Activated CD4-positive, alpha-beta T cell treated with anti-CD3 and anti-CD28 coated beads, Interleukin-2, Interleukin-6, amounts not matched to agents 100 ng/mL and 50 ng/mL, durations not matched to agents 16 hours and 8 hours (primary cell): ENCODE measurements around the gene CCDC85B.
"Not testable (repeated sequence)": the region's sequence is repeated elsewhere in the genome, so short reads cannot be mapped to it uniquely, and the experiment has no call there.

ENCODE experiments used
- DNase-seq: peaks from one replicate; pipeline ENCODE4 v3.0.0-alpha.2; 2020

CCDC85B gene

DNA sequence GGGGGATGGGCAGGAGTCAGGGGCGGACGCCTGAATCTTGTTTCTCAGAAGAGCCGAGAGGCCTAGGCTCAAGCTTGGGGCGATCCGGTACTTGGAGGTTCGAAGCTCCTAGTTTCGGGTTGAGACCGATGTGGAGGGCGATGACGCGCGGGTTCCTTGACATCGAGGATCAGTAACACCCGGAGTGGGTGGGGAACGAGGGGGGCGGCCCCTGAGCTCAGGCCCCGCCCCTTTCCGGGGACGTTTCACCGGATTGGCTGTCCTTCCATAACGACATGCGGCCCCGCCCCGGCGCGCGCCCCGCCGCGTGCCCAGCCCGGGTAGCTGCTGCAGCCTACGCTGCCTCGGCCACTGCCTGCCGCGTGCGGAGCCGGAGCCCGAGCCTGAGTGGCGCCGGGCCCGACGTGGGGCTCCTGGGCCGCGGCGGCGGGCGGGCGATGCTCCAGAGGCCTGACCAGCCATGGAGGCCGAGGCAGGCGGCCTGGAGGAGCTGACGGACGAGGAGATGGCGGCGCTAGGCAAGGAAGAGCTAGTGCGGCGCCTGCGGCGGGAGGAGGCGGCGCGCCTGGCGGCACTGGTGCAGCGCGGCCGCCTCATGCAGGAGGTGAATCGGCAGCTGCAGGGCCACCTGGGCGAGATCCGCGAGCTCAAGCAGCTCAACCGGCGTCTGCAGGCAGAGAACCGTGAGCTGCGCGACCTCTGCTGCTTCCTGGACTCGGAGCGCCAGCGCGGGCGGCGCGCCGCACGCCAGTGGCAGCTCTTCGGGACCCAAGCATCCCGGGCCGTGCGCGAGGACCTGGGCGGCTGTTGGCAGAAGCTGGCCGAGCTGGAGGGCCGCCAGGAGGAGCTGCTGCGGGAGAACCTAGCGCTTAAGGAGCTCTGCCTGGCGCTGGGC, at the start of gene CCDC85B:
CCDC85B (plus strand) TSS at position 350 of the 895 bp plus-strand sequence; CDS start at position 461, 111 bp downstream.
- DNase-seq = peak; percentile 100

DNA sequence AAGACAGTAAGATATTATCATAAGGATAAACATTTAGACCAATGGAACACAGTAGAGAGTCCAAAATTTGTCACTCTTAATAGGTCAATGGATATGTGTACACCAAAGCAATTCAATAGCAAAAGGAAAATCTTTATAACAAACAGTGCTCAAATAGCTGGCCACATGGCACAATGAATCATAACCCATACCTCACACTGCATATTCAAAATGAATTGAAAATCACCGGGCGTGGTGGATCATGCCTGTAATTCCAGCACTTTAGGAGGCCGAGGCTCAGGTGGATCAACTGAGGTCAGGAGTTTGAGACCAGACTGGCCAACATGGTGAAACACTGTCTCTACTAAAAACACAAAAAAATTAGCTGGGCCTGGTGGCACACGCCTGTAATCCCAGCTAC, 48.3 kb upstream of the CCDC85B start:
- no peak for DNase-seq

DNA sequence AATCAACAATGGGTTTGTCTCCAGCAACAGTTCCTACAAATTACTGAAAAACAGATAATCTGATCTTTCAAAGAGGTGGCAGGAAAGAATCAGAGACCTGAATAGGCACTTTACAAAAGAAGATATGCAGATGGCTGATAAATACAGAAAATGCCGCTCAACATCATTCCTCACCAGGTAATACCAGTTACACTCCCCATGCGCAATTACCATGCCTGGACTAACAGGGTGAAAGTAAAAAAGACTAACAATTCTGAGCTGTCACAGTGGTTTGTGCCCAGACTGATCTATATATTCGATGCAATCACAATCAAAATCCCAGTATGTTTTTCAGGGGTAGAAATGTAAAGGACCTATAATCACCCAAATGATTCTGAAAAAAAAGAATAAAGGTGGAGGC, 46.7 kb upstream of the CCDC85B start:
- no peak for DNase-seq

DNA sequence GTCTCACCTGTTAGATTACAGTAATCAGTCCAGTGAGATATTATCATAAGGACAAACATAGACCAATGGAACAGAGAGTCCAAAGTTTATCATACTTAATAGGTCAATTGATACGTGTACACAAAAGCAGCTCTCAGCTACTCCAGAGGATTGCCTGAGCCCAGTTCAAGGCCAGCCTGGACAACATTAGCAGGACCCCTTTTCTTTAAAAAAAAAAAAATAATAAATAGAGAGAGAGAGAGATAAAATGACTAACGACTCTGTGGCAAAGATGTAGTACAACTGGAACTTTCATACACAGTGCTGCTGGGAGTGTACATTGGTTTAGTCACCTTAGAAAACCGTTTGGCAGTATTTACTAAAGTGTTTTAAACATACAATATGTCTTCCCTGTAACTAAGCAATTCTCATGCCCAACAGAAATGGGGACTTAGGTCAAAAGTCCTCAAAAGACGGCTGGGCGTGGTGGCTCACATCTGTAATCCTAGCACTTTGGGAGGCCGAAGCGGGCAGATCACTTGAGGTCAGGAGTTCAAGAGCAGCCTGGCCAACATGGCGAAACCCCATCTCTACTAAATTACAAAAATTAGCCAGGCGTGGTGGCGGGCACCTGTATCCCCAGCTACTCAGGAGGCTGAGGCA, 46.1 kb upstream of the CCDC85B start:
- no peak for DNase-seq

DNA sequence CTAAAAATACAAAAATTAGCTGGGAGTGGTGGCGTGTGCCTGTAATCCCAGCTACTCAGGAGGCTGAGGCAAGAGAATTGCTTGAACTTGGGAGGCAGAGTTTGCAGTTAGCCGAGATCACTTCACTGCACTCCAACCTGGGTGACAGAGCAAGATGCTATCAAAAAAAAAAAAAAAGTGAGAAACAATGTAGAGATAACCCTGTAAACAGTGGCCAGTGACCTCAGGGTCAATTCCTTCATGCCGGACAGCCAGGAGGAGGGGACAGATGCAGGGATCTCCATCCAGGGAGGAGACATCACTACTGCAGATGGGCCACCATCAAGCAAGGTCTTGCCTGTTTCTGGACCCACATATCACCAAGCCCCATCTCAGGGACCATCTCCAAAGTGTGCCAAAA, 42.7 kb upstream of the CCDC85B start:
- no peak for DNase-seq

DNA sequence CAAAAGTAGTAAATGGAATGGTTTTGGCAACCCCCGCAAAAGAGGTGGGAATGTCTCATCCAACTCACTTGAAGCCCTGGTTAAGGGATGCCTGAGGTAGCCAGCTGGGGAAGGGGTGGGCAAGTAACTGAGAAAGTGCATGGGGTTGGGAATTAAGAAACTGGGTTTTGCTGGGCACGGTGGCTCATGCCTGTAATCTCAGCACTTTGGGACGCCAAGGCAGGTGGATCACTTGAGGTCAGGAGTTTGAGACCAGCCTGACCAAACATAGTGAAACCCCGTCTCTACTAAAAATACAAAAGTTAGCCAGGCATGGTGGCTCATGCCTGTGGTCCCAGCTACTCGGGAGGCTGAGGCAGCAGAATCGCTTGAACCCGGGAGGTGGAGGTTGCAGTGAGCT, 41.8 kb upstream of the CCDC85B start:
- not testable (repeated sequence) for DNase-seq

DNA sequence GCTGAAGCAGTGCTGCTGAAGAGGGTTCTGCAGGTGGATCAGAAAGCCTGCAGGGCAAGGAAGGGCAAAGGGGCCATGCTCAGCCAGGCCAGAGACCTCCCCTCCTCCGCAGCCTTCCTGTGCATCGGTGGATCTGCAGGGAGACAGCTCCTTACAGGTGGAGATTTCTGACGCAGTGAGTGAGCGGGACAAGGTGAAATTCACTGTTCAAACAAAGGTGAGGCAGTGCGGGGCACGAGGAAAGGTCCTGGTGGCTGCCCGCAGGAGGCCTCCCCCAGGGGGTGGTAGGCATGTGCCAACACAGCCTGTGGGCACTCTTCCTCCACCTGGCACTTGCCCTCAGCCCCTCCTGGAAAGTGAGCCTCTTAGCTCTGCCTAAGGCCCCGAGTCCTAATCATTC, 41.1 kb upstream of the CCDC85B start:
- DNase-seq = no peak

DNA sequence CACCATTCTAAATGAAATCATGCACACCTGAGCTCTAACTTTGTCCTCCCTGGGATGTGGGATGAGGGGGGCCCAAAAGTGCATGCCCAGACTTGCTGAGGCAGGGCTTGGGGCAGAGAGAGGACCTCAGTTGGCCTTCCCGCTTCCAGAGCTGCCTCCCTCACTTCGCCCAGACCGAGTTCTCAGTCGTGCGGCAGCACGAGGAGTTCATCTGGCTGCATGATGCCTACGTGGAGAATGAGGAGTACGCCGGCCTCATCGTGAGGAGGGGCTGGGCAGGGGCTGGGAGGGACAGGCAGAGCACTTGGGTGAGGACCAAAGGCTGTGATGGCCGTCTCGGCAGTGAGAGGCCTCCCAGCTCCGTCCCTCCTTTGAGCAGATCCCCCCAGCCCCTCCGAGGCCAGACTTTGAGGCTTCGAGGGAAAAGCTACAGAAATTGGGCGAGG, 40.7 kb upstream of the CCDC85B start:
- no peak for DNase-seq

DNA sequence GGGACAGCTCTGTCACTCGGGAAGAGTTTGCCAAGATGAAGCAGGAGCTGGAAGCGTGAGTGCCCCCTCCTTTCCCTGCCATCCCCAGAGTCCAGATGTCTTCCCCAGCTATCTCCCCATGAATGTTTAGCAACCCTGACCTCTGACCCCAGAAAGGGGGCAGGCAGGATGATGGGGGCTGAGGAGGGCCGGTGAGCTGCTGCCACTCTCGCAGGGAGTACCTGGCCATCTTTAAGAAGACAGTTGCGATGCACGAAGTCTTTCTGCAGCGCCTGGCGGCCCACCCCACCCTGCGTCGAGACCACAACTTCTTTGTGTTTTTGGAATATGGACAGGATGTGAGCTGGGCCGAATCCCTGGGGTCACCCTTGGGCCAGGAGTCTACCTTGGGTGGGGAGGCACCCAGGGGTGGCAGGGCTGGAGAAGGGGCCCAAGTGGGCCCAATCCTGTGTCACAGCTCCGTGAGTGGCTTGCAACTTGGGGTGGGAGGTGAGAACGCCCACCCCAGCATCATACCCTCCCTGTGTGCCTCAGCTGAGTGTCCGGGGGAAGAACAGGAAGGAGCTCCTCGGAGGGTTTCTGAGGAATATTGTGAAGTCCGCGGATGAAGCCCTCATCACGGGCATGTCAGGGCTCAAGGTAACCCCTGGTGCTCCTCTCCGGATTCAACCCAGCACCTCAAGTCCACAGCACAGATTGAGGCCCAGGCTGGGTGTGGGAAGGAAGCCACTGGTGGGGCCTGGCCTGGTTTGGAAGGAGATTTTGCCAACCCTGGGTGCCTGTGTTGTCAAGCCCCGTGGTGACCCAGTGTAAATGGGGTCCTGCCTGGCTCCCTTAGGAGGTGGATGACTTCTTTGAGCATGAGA, 40.0 kb upstream of the CCDC85B start:
- DNase-seq = no peak

DNA sequence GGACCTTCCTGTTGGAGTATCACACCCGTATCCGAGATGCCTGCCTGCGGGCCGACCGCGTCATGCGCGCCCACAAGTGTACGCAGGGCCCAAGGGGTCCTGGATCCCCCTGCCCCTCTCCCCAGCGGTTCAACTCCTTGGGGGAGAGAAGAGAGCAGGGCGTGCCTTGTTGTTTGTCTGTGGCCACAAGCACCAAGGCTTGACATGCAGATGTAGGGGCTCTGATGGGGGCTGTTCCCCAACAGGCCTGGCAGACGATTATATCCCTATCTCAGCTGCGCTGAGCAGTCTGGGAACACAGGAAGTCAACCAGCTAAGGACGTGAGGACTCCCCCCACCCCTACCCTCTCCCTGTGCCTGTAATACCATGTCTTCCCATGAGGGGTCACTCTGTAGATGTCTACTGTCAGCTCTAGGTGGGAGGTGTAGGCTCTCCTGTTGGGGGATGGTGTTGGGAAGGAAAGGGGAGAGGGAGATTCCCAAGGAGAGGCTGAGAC, 39.3 kb upstream of the CCDC85B start:
- DNase-seq = peak; percentile 63

DNA sequence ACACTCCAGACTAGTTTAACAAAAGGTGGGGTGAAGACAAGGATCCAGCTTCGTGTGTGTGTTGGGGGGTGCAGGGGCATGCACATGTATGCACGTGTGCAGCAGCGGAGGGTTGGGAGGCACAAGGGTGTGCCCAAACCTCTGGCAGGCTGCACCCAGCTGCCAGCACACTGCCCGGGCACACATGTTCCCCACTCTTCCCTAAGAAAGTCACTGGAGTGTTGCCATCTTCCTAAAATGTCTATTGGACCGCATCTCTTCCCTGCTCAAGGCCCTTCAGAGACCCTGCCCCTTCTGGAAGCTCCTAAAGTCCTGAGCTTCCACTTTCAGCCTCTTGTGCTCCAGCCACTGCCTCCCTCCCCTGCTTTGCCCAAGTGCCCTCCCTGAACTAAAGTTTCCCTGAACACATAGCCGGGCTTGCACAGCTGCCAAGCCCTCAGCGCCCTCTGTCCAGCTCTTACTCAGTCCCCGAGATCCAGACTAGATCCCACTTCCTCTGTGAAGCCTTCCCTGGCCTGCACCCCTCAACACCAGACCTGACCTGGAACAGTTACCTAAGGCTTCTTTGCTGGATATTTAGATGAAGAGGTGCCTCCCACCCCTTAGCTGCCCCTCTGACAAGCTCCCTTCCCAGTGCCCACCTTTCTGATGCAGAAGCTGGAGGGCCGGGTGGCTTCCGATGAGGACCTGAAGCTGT, 38.5 kb upstream of the CCDC85B start:
- DNase-seq = no peak

DNA sequence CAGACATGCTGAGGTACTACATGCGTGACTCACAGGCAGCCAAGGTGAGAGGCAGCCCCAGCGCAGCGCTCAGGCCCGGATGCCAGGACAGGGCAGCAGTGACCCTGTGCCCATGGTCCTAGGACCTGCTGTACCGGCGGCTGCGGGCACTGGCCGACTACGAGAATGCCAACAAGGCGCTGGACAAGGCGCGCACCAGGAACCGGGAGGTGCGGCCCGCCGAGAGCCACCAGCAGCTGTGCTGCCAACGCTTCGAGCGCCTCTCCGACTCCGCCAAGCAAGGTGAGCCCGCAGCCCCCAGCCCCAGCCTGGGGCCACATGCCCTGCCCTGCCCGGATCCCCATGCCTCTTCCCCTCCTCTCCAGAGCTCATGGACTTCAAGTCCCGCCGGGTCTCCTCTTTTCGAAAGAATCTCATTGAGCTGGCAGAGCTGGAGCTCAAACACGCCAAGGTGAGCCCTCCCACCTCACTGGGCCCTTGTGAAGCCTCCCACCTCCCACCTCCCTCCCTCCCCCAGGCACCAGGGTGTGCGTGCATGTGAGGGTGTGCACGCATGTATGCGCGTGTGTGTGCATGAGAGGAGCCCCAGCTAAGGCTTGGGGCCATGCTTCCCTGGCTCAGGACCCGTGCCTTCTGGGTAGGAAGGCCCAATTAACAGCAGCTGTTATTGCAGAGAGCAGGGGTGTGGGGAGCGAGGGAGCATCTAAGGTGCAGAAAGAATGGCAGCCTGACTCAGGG, 37.8 kb upstream of the CCDC85B start:
- no peak for DNase-seq

DNA sequence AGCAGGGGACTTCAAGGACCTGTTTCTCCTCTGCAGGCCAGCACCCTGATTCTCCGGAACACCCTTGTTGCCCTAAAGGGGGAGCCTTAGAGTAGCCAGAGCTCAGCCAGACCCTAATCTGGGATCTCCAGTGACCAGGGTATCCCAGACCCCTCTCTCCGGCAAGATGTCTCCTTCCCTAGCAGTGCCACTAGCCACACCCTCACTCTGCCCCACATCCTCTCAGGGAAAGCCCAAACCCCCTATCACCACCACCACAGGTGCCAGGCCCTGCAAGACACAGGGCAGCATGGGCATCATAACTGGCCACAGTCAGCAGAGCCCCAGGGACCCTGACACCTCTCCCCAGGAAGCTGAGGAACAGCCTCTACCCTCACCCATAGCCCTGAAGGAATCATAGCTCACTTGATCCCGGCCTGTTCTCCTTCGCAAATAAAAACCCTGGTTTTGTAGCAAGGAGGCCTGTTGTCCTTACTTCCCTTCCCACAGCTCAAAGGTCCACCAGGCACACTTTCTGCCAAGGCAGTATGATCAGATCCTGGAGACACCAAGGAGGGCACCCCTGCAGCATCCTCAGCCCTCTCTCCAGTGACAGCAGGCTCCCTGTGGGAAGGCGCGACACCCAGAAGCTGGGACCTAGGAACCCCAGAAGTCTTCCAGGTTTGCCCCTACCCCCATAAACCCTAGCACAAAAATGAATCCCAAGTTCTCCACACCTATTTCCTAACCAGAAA, 37.1 kb upstream of the CCDC85B start:
- no peak for DNase-seq

DNA sequence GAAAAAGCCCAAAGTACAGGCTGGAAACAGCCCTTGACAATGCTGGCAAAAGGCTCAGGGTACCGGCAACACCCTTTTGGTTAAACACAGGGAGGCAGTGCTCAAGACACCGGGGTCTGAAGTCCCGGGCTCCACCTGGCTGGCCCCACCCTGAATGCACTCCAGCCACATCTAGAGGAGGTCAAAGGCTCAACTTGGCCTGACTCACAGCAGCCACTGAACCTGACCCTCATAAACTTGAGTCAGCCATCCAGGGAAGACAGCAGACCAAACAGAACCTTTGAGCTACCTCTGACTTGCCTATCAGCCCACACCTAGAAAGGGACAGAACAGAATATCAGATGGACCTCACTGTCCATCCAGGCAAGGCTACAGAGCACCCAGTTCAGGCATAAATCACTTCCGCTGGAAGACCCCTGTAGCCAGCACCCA, 36.3 kb upstream of the CCDC85B start:
- DNase-seq = no peak

DNA sequence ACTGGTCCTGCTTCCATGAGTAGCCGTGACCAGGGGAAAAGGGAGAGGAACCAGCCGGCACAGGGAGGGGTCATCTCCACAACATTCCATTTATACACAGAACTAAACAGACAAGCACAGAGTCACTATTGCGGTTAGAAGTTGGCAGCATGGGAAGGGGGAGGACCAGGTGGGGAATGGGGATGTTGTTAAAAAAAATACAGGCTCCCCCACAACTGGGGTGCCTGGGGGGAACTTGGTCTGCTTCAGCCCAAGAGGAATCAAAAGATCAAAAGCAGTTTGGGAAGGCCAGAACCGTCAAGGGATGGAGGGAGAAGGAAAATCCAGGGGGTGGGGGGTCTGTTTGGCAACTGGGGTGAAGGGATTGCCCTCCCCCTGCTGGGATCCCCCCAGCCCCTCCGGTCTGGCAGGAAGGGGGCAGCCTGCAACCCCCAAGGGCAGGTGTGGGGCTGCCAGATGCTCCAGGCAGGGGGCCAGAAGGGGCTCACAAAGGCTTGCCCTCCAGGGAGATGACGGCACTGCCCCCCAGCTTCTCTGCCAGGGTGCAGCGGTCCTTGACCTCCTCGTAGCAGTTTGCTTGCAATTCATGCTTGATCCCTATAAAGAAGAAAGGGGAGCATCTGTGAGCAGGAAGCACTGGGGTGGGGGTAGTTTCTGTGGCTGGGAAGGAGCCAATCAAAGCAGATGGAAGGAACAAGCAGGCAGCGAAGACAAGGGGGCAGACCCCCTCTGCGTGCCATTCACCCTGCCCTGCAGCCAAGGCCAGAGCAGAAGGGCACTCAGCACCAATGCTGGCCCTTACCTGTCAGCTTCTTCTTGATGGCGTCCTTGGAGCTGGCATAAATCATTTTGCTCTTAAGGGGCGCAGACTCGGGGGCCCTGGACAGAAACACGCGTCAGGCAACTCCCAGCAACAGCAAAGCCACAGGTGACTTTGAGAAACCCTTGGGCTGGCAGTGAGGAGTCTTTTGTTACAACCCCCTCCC, 35.3 kb upstream of the CCDC85B start:
- no peak for DNase-seq

DNA sequence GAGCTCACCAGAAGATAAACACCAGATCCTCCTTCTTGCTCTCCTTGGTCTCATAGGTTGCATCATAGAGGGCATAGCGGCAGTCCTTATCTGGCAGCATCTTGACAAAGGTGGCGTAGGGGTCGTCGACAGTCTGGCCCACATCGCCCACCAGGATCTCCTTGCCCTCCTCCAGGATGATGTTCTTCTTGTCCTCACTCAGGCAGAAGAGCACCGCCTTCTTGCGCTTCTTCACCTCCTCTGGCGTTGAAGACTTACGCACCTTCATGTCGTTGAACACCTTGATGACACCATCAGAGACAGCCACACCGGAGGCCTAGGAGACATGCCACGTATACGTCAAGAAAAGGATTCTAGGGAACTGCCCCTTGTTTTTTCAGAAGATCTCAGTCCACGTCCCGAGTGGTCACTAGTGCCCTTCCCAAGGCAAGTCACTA, 34.5 kb upstream of the CCDC85B start:
- DNase-seq = no peak

DNA sequence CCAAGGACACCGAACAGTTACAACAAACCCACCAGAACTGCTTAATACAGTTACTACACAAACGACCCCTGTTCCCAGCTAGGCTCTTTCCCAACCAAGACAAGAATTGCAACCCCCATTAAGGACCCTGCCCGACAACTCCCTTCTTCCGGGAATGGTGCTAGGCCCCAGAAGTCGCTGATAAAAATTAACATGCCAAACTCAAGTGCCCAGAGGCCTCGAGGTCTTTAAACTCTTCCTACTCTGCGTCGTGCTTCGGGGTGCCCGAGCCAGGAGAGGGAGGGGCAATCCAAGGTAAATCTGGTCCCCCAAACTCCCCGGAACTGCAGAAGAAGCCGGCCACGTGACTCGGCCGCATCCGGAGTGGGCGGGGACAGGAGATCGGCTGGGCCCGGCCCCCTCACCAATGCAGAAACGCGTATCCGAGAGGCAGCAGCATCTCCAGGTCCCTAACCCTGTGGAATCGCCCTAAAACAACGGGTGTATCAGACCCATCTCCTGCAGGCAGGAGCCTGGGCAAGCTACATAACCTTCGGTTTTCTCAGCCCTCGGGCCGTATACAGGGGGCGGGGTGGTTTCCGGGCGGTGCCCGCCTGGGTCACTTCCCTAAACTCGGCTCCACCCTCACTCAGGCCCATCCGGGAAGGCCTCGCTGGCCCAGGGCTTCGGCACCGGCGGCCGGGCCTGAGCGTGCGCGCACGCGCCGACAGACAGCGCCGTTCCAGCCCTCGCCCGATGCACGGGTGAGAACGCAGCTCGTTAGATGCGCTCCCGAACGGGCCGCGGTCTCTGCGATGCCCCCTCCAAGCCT, 33.6 kb upstream of the CCDC85B start:
- DNase-seq = peak; percentile 88

DNA sequence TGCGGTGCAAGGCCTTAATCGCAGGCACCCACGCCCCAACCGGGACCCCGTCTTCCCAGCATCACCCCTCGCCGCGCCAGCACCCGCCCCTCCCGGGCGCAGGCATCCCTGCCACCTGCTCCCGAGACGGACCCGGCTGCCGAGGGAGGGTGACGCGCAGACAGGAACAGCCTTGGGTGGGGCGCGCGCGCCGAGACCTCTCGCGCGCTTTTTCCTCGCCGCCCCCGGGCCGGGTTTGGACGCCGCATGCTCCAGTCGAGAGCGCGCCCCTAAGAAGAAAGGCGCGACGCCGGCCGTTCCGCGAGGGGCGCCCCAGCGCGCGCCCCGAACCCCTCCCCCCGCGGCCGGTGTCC, 33.0 kb upstream of the CCDC85B start:
- no peak for DNase-seq
